ENCODE measurements around the gene ANO1.

Gene ANO1

GRCh38 chr11:70182266-70182665 lies 104.1 kb downstream of the ANO1 start:
- no peaks in the 10 kb centered on the region for H4K20me1 ChIP-seq (ENCODE audit: insufficient read depth, low read length)
- no peak overlapping the region for H3K4me3 ChIP-seq (ENCODE audit: low read length)
- H3K36me3 ChIP-seq (replicated peaks; ENCODE audit: low read depth, low read length) = no peaks in the 10 kb centered on the region
- H3K79me2 ChIP-seq (ENCODE audit: low read length) = no peaks in the 10 kb centered on the region
- no peak overlapping the region for H3K9ac ChIP-seq (ENCODE audit: low read length)
- no peak overlapping the region for H2AFZ ChIP-seq (ENCODE audit: low read depth, low read length)
- H3K4me2 ChIP-seq (ENCODE audit: low read length) = no peak overlapping the region
- H3K27me3 ChIP-seq (ENCODE audit: low read depth, low read length) = peaks cover 11% of the 10 kb centered on the region
- no peak overlapping the region for H3K27ac ChIP-seq (ENCODE audit: low read length)
- H3K4me1 ChIP-seq (ENCODE audit: low read length) = no peaks in the 10 kb centered on the region
- TF ChIP-seq EZH2phosphoT487 (IDR thresholded peaks at IDR 0.05; ENCODE audit: low read depth) = no peak
- TF ChIP-seq CTCF (IDR thresholded peaks at IDR 0.05; ENCODE audit: low read depth, low read length) = no peak
- H3K9me3 ChIP-seq (ENCODE audit: insufficient read depth, low read length) = no peaks in the 10 kb centered on the region

GRCh38 chr11:70183032-70183431 lies 104.9 kb downstream of the ANO1 start:
- TF ChIP-seq EZH2phosphoT487 (IDR thresholded peaks at IDR 0.05; ENCODE audit: low read depth) (no peak), CTCF (IDR thresholded peaks at IDR 0.05; ENCODE audit: low read depth, low read length) (no peak)
- no peak overlapping the region for H3K4me3 ChIP-seq (ENCODE audit: low read length)
- peaks cover 13% of the 10 kb centered on the region for H3K27me3 ChIP-seq (ENCODE audit: low read depth, low read length)
- H3K9ac ChIP-seq (ENCODE audit: low read length) = no peak overlapping the region
- no peak overlapping the region for H2AFZ ChIP-seq (ENCODE audit: low read depth, low read length)
- no peaks in the 10 kb centered on the region for H3K36me3 ChIP-seq (replicated peaks; ENCODE audit: low read depth, low read length)
- no peaks in the 10 kb centered on the region for H3K79me2 ChIP-seq (ENCODE audit: low read length)
- no peaks in the 10 kb centered on the region for H4K20me1 ChIP-seq (ENCODE audit: insufficient read depth, low read length)
- H3K4me2 ChIP-seq (ENCODE audit: low read length) = no peak overlapping the region
- no peaks in the 10 kb centered on the region for H3K9me3 ChIP-seq (ENCODE audit: insufficient read depth, low read length)
- H3K4me1 ChIP-seq (ENCODE audit: low read length) = no peaks in the 10 kb centered on the region
- no peak overlapping the region for H3K27ac ChIP-seq (ENCODE audit: low read length)

GRCh38 chr11:70183483-70184176 lies 105.5 kb downstream of the ANO1 start:
- Histone ChIP-seq H3K4me1 (ENCODE audit: low read length) (no peaks in the 10 kb centered on the region), H3K4me3 (ENCODE audit: low read length) (no peak overlapping the region), H3K79me2 (ENCODE audit: low read length) (no peaks in the 10 kb centered on the region), H3K4me2 (ENCODE audit: low read length) (no peak overlapping the region), H2AFZ (ENCODE audit: low read depth, low read length) (no peak overlapping the region), H3K36me3 (replicated peaks; ENCODE audit: low read depth, low read length) (no peaks in the 10 kb centered on the region), H3K9ac (ENCODE audit: low read length) (no peak overlapping the region), H3K27me3 (ENCODE audit: low read depth, low read length) (peaks cover 13% of the 10 kb centered on the region), H3K27ac (ENCODE audit: low read length) (no peak overlapping the region), H3K9me3 (ENCODE audit: insufficient read depth, low read length) (no peaks in the 10 kb centered on the region), H4K20me1 (ENCODE audit: insufficient read depth, low read length) (no peaks in the 10 kb centered on the region)
- no peak for TF ChIP-seq EZH2phosphoT487 (IDR thresholded peaks at IDR 0.05; ENCODE audit: low read depth)
- TF ChIP-seq CTCF (IDR thresholded peaks at IDR 0.05; ENCODE audit: low read depth, low read length) = no peak

GRCh38 chr11:70184396-70184795 lies 106.3 kb downstream of the ANO1 start:
- Histone ChIP-seq H3K79me2 (ENCODE audit: low read length) (no peaks in the 10 kb centered on the region), H3K4me3 (ENCODE audit: low read length) (no peak overlapping the region), H3K27ac (ENCODE audit: low read length) (no peak overlapping the region), H2AFZ (ENCODE audit: low read depth, low read length) (no peak overlapping the region), H3K9ac (ENCODE audit: low read length) (no peak overlapping the region), H3K4me1 (ENCODE audit: low read length) (no peaks in the 10 kb centered on the region), H3K4me2 (ENCODE audit: low read length) (no peak overlapping the region), H3K36me3 (replicated peaks; ENCODE audit: low read depth, low read length) (no peaks in the 10 kb centered on the region), H3K27me3 (ENCODE audit: low read depth, low read length) (peaks cover 17% of the 10 kb centered on the region; the same call in 1 of the 2 replicates), H4K20me1 (ENCODE audit: insufficient read depth, low read length) (no peaks in the 10 kb centered on the region), H3K9me3 (ENCODE audit: insufficient read depth, low read length) (no peaks in the 10 kb centered on the region)
- TF ChIP-seq CTCF (IDR thresholded peaks at IDR 0.05; ENCODE audit: low read depth, low read length) (no peak), EZH2phosphoT487 (IDR thresholded peaks at IDR 0.05; ENCODE audit: low read depth) (no peak)

Data from OCI-LY3 (cell line).